Karpas-422 (cell line): ENCODE data around the gene RBMS1. TPM values are rescaled to one million over a fixed set of nuclear protein-coding genes. Genes with fewer than 3 reads are reported as not detected.
"Not testable (repeated sequence)": the region's sequence is repeated elsewhere in the genome, so short reads cannot be mapped to it uniquely, and the experiment has no call there.

Experiments
- DNase-seq: peaks from one replicate; pipeline ENCODE4 v3.0.0-alpha.2; 2015
- H2AFZ ChIP-seq: fragments of 200-600 bp; sonication (generic); 2 replicates; pipeline ENCODE4 v1.6.1; 2014; ENCODE audit warnings: antibody characterized with exemption, low read length, mixed read lengths
- H3K27ac ChIP-seq: fragments of 200-600 bp; sonication (generic); 2 replicates; pipeline ENCODE4 v1.5.1; 2014; ENCODE audit warnings: mild to moderate bottlenecking, low read length, moderate library complexity
- H3K27me3 ChIP-seq: fragments of 200-600 bp; sonication (generic); 2 replicates; pipeline ENCODE4 v1.6.1; 2014; ENCODE audit warnings: low read length, mixed read lengths
- H3K36me3 ChIP-seq: fragments of 200-600 bp; sonication (generic); 2 replicates; pipeline ENCODE4 v1.6.1; 2014; ENCODE audit warnings: low read length, mixed read lengths; ENCODE audit not compliant: insufficient read depth
- H3K4me1 ChIP-seq: fragments of 200-600 bp; sonication (generic); 2 replicates; pipeline ENCODE4 v1.6.1; 2014; ENCODE audit warnings: mild to moderate bottlenecking, low read length, mixed read lengths
- H3K4me2 ChIP-seq: fragments of 200-600 bp; sonication (generic); 2 replicates; pipeline ENCODE4 v1.6.1; 2014; ENCODE audit warnings: low read length, low read depth, mild to moderate bottlenecking; ENCODE audit not compliant: poor library complexity, severe bottlenecking
- H3K4me3 ChIP-seq: fragments of 200-600 bp; sonication (generic); 2 replicates; pipeline ENCODE4 v1.5.1; 2014; ENCODE audit warnings: mild to moderate bottlenecking, antibody characterized with exemption, low read length, mixed read lengths
- H3K79me2 ChIP-seq: fragments of 200-600 bp; sonication (generic); 2 replicates; pipeline ENCODE4 v1.6.1; 2014; ENCODE audit warnings: mild to moderate bottlenecking, low read length, mixed read lengths
- H3K9ac ChIP-seq: fragments of 200-600 bp; sonication (generic); 2 replicates; pipeline ENCODE4 v1.6.0; 2014; ENCODE audit warnings: low read length
- H3K9me2 ChIP-seq: fragments of 200-600 bp; sonication (generic), shearing (Covaris generic); replicated peaks from 2 replicates; pipeline ENCODE4 v1.6.0; 2014; ENCODE audit warnings: mild to moderate bottlenecking, low read length, moderate library complexity; ENCODE audit not compliant: insufficient read depth
- H3K9me3 ChIP-seq: fragments of 300-700, 200-600 bp; sonication (generic); 2 replicates; pipeline ENCODE4 v1.6.1; 2014; ENCODE audit warnings: low read length, mixed read lengths
- H4K20me1 ChIP-seq: fragments of 200-600 bp; sonication (generic); 2 replicates; pipeline ENCODE4 v1.6.1; 2014; ENCODE audit warnings: mild to moderate bottlenecking, antibody characterized with exemption, low read length, low read depth; ENCODE audit not compliant: insufficient read depth
- total RNA-seq: library from RNA; depleted of rRNA; stranded (reverse); fragments of >200 nt; shearing (Covaris generic); gene quantifications from 2 replicates; pipeline ENCODE4 v1.2.3, GENCODE V29; 2014; ENCODE audit warnings: low replicate concordance

RBMS1 gene
- total RNA-seq, 1 experiment from 2014 or later = not detected

- H3K36me3 ChIP-seq = no peaks in the 10 kb centered on the region
- no peak overlapping the region for H3K4me3 ChIP-seq
- H3K27me3 ChIP-seq = no peaks in the 10 kb centered on the region
- H3K79me2 ChIP-seq = no peaks in the 10 kb centered on the region
- no peaks in the 10 kb centered on the region for H3K9me2 ChIP-seq
- no peak overlapping the region for H3K27ac ChIP-seq
- no peak overlapping the region for H3K9ac ChIP-seq
- H4K20me1 ChIP-seq = no peaks in the 10 kb centered on the region
- no peak for DNase-seq
- H3K9me3 ChIP-seq = no peaks in the 10 kb centered on the region
- H2AFZ ChIP-seq = no peak overlapping the region
- no peaks in the 10 kb centered on the region for H3K4me1 ChIP-seq
- H3K4me2 ChIP-seq = no peak overlapping the region
Measured at GRCh38 chr2:160459538-160460332, 33.9 kb downstream of the RBMS1 start.

GRCh38 chr2:160458718-160459453 lies 34.7 kb downstream of the RBMS1 start:
- no peak overlapping the region for H3K4me2 ChIP-seq
- H3K27me3 ChIP-seq = no peaks in the 10 kb centered on the region
- DNase-seq = no peak
- H3K9me3 ChIP-seq = no peaks in the 10 kb centered on the region
- H3K79me2 ChIP-seq = no peaks in the 10 kb centered on the region
- H3K4me1 ChIP-seq = no peaks in the 10 kb centered on the region
- H2AFZ ChIP-seq = no peak overlapping the region
- H3K9ac ChIP-seq = no peak overlapping the region
- H3K4me3 ChIP-seq = no peak overlapping the region
- H4K20me1 ChIP-seq = no peaks in the 10 kb centered on the region
- no peaks in the 10 kb centered on the region for H3K9me2 ChIP-seq
- H3K27ac ChIP-seq = no peak overlapping the region
- no peaks in the 10 kb centered on the region for H3K36me3 ChIP-seq

GRCh38 chr2:160457588-160457987 lies 36.0 kb downstream of the RBMS1 start:
- Histone ChIP-seq H2AFZ (no peak overlapping the region), H3K79me2 (no peaks in the 10 kb centered on the region), H3K4me1 (no peaks in the 10 kb centered on the region), H3K4me2 (no peak overlapping the region), H3K36me3 (no peaks in the 10 kb centered on the region), H4K20me1 (no peaks in the 10 kb centered on the region), H3K9me3 (no peaks in the 10 kb centered on the region), H3K27ac (no peak overlapping the region), H3K4me3 (no peak overlapping the region), H3K9me2 (no peaks in the 10 kb centered on the region), H3K9ac (no peak overlapping the region), H3K27me3 (no peaks in the 10 kb centered on the region)
- DNase-seq = no peak

- no peaks in the 10 kb centered on the region for H3K36me3 ChIP-seq
- no peak overlapping the region for H3K4me2 ChIP-seq
- no peaks in the 10 kb centered on the region for H4K20me1 ChIP-seq
- no peaks in the 10 kb centered on the region for H3K79me2 ChIP-seq
- H3K9me2 ChIP-seq = no peaks in the 10 kb centered on the region
- no peak overlapping the region for H3K9ac ChIP-seq
- no peaks in the 10 kb centered on the region for H3K27me3 ChIP-seq
- H2AFZ ChIP-seq = no peak overlapping the region
- DNase-seq = no peak
- H3K27ac ChIP-seq = no peak overlapping the region
- H3K9me3 ChIP-seq = no peaks in the 10 kb centered on the region
- H3K4me3 ChIP-seq = no peak overlapping the region
- H3K4me1 ChIP-seq = no peaks in the 10 kb centered on the region
Measured at GRCh38 chr2:160454070-160454797, 39.4 kb downstream of the RBMS1 start.

GRCh38 chr2:160453111-160453820 lies 40.3 kb downstream of the RBMS1 start:
- H3K4me3 ChIP-seq = no peak overlapping the region
- H2AFZ ChIP-seq = no peak overlapping the region
- H3K9me2 ChIP-seq = no peaks in the 10 kb centered on the region
- H3K9ac ChIP-seq = no peak overlapping the region
- no peaks in the 10 kb centered on the region for H3K79me2 ChIP-seq
- no peaks in the 10 kb centered on the region for H3K27me3 ChIP-seq
- H3K4me1 ChIP-seq = no peaks in the 10 kb centered on the region
- H3K9me3 ChIP-seq = no peaks in the 10 kb centered on the region
- H4K20me1 ChIP-seq = no peaks in the 10 kb centered on the region
- H3K27ac ChIP-seq = no peak overlapping the region
- no peak overlapping the region for H3K4me2 ChIP-seq
- DNase-seq = no peak
- H3K36me3 ChIP-seq = no peaks in the 10 kb centered on the region

- H3K27me3 ChIP-seq = no peaks in the 10 kb centered on the region
- H3K4me3 ChIP-seq = no peak overlapping the region
- H3K9me3 ChIP-seq = no peaks in the 10 kb centered on the region
- no peaks in the 10 kb centered on the region for H3K4me1 ChIP-seq
- H3K9ac ChIP-seq = no peak overlapping the region
- H3K36me3 ChIP-seq = no peaks in the 10 kb centered on the region
- no peak overlapping the region for H3K27ac ChIP-seq
- H3K79me2 ChIP-seq = no peaks in the 10 kb centered on the region
- H2AFZ ChIP-seq = no peak overlapping the region
- no peaks in the 10 kb centered on the region for H4K20me1 ChIP-seq
- no peak for DNase-seq
- no peak overlapping the region for H3K4me2 ChIP-seq
- no peaks in the 10 kb centered on the region for H3K9me2 ChIP-seq
Measured at GRCh38 chr2:160450486-160450885, 43.1 kb downstream of the RBMS1 start.

- H3K27me3 ChIP-seq, H3K9ac ChIP-seq, H4K20me1 ChIP-seq, H3K79me2 ChIP-seq, H3K4me1 ChIP-seq, H3K36me3 ChIP-seq, H3K4me3 ChIP-seq, H3K9me3 ChIP-seq, H3K4me2 ChIP-seq, H3K27ac ChIP-seq, DNase-seq, H2AFZ ChIP-seq, H3K9me2 ChIP-seq: not testable (repeated sequence)
Measured at GRCh38 chr2:160448821-160449220, 44.8 kb downstream of the RBMS1 start.

GRCh38 chr2:160445673-160446072 lies 47.9 kb downstream of the RBMS1 start:
- Histone ChIP-seq H3K9ac (no peak overlapping the region), H3K4me2 (no peak overlapping the region), H3K4me1 (no peaks in the 10 kb centered on the region), H3K36me3 (no peaks in the 10 kb centered on the region), H3K9me2 (no peaks in the 10 kb centered on the region), H3K9me3 (no peaks in the 10 kb centered on the region), H3K79me2 (no peaks in the 10 kb centered on the region), H2AFZ (no peak overlapping the region), H3K27ac (no peak overlapping the region), H3K27me3 (no peaks in the 10 kb centered on the region), H4K20me1 (no peaks in the 10 kb centered on the region), H3K4me3 (no peak overlapping the region)
- DNase-seq = no peak
